SH-SY5Y (cell line): ENCODE results near the gene NAA11.

Experiments
- GATA2 ChIP-seq: IDR thresholded peaks from 2 replicates; pipeline ENCODE4 v1.6.1; 2011; ENCODE audit warnings: mild to moderate bottlenecking, low read depth, low read length
- GATA3 ChIP-seq: IDR thresholded peaks from 2 replicates; pipeline ENCODE4 v1.6.1; 2011; ENCODE audit warnings: low read depth, mild to moderate bottlenecking, low read length, moderate library complexity

NAA11 gene

GRCh38 chr4:79325864-79326328 lies at the start of gene NAA11:
NAA11 (minus strand) TSS chr4:79326061; CDS start chr4:79325877, 184 bp downstream.
- TF ChIP-seq GATA2, result no peak
- TF ChIP-seq GATA3, result no peak

DNA sequence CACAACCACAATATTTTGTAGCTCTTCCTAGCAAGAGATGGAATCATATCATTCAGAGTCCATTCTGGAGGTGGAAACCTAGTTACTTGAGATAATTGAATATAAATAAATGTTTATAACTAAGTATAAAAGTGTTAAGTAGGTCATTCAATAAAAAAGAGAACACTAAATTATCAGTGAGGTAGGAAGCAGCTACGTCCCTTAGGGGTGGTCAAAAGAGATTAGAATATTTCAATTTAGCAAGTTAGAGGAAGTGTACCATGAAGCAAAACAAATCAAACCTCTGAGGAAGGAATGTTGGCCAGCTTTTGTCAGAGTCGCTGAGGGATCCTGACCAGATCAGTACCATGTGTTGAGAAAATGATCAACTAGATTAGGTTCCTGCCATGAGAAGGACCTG lies 44.2 kb upstream of the NAA11 start:
- no peak for TF ChIP-seq GATA3
- no peak for TF ChIP-seq GATA2

DNA sequence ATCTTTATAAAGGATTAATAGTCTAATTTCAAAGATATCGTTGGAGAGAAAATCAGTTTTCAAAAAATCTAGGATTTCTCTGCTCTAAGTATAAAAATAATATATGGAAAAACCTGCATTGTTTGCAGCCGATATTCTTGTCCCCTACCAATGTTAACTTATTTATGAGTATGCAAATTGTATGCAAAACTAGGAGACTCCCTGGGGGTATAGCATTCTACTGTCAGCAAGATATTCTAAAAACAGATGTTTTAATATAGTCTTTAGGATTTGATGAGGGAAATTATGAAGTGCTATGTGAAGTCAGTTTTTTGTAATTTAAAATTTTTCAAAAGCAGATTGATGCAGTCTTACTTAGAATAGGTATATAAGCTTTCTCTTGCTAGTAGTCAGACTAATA lies 41.2 kb upstream of the NAA11 start:
- TF ChIP-seq GATA2, result no peak
- TF ChIP-seq GATA3, result no peak

GRCh38 chr4:79366422-79366821 lies 40.6 kb upstream of the NAA11 start:
- TF ChIP-seq GATA2 (no peak), GATA3 (no peak)

- TF ChIP-seq GATA3, result no peak
- TF ChIP-seq GATA2, result no peak
Measured at GRCh38 chr4:79364061-79364460, 38.2 kb upstream of the NAA11 start.

DNA sequence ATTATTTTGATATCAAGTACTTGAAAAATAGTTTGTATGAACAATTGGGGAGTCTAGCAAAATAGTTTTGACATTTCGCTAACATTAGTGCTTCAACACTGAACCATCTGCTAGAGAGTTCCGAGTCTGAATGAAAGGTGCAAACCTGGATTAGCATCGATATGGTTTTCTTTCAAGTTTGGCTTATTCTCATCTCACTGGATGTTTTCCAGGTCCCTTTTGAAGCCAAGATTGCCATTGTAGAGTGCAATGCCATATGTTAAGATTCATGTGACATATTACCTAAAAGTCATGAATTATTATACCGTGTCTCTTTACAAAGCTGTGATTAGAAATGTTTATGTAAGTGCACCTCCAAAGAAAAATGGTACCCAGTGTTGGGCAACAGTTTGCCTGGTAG lies 36.8 kb upstream of the NAA11 start:
- no peak for TF ChIP-seq GATA2
- no peak for TF ChIP-seq GATA3

DNA sequence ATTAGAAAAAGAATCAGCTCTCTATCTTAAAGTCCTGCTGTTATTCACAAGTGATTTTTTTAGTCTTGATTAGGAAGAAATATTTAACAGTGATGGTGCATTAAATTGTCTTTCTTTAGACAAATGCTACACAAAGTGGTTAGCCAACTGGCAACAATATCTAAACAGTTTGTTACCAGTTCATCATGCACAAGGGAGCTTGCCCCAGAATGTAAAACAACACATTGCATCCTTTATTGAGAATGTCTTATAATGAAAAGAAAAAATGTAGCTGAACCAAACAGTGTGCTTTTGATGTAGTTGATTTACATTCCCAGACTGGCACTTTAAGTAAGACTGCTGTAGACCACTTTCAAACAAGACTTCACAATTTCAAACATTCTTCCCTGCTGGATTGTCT lies 34.1 kb upstream of the NAA11 start:
- TF ChIP-seq GATA3 (no peak), GATA2 (no peak)

- TF ChIP-seq GATA3 (peak; percentile 84), GATA2 (peak; percentile 55)
Measured at GRCh38 chr4:79358438-79358837, 32.6 kb upstream of the NAA11 start.

DNA sequence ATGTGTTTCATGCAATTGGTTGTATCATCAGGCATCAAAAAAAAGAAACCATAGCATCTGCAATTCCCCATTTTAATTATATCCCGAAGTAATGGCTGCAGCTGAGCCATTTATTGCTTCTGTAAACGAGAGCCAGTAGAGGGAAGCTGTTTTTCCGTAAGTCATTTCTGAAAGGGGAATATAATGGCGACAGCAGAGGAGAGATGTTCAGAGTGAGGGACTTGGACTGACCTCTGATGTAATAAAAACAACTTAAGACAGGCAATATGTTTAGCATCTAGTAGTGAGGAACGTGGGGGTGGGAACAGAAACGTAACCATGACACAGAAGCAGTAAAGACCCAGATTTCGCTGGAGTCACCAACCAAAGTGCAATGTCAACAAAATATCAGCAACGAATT lies 31.5 kb upstream of the NAA11 start:
- TF ChIP-seq GATA3, result no peak

DNA sequence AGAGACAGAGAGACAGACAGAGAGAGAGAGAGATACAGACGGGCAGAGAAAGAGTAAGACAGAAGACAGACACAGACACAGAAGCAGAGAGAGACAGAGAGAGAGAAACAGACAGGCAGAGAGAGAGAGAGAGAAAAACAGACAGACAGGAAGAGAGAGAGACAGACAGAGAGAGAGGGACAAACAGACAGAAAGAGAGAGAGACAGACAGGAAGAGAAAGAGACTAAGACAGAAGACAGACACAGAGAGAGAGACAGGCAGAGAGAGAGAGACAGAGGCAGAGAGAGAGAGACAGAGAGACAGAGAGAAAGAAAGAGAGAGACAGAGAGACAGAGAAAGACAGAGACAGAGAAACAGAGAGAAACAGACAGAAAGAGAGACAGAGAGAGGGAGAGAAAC lies 27.2 kb upstream of the NAA11 start:
- TF ChIP-seq GATA3 (no peak), GATA2 (no peak)

DNA sequence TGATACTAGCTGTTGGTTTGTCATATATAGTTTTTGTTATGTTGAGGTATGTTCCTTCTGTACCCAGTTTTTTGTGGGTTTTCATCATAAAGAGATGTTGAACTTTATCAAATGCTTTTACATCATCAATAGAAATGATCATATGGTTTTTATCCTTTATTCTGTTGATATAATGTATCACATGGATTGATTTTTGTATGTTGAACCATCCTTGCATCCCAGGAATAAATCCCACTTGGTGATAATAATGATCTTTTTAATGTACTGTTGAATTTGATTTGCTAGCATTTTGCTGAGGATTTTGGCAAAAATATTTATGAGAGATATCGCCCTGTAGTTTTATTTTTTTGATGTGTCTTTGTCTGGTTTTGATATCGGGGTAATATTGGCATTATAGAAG lies 22.5 kb upstream of the NAA11 start:
- no peak for TF ChIP-seq GATA3
- TF ChIP-seq GATA2, result no peak

DNA sequence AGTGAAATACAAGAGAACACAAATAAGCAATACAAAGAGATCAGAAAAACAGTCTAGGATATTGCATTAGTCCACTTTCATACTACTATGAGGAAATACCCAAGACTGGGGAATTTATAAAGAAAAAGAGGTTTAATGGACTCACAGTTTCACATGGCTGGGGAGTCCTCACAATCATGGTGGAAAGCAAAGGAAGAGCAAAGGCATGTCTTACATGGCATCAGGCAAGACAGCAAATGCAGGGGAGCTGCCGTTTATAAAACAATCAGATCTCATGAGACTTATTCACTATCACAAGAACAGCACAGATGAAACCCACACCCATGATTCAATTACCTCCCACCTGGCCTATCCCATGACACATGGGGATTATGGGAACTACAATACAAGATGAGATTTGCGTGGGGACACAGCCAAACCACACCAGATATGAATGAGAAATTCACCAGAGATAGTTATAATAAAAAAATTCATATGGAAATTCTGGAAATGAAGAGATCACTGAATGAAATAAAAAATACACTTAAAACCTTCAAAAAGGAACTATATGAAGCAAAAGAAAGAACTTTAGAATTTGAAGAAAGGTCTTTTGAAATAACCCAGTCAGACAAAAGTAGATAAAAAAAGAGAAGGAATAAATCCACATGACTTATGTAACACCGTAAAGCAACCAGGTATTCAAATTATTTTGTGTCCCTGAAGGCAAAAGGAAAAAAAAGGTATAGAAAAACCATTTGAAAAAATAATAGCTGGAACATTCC lies 16.2 kb upstream of the NAA11 start:
- TF ChIP-seq GATA3, result no peak
- TF ChIP-seq GATA2, result no peak

DNA sequence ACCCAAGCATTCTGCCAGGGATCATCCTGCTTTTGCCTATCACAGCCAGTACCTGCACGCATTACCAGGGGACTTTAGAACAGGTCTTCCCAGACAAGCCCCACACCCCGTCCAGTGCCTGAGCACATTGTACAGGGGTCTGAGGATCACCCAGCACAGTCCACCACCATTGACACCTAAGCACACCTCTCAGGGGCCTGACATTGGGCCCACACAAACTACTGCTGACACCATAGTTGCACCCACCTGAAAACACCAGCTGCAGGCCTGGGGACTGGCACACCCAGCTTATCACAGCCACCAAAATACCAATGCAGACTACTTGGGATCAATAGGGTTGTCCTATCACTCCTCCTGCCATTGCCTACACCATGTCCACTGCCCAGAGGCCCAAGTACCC lies 14.7 kb upstream of the NAA11 start:
- TF ChIP-seq GATA2 (no peak), GATA3 (no peak)

GRCh38 chr4:79338148-79338547 lies 12.3 kb upstream of the NAA11 start:
- TF ChIP-seq GATA3 (no peak), GATA2 (no peak)

GRCh38 chr4:79334783-79335182 lies 8.9 kb upstream of the NAA11 start:
- TF ChIP-seq GATA2 (no peak), GATA3 (no peak)

GRCh38 chr4:79334341-79334740 lies 8.5 kb upstream of the NAA11 start:
- TF ChIP-seq GATA2, result no peak
- TF ChIP-seq GATA3, result no peak
